ENCODE data around the gene CSNK2A2. TPM values are rescaled to one million over a fixed set of nuclear protein-coding genes. Genes with fewer than 3 reads are reported as not detected.

The CSNK2A2 gene
- total and polyA plus RNA-seq, 2 experiments from 2014 or later = 44.7 to 102 TPM

DNA sequence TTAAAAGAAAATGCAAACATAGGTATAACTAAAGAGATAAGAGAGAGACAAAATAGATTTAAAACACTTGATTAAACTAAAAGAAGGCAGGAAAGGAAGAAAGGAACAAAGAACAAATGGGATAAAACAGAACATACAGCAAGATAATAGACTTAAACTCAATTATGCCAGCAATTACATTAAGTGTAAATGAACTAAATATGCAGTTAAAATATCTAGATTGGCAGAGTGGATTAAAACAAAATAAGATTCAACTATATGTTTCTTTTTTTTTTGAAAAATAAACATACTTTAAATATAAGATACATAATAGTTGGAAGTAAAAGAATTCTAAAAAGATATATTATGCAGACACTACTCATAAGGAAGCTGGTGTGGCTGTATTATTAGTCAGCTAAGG, 59.1 kb downstream of the CSNK2A2 start:
- H3K4me1 ChIP-seq (ENCODE audit: insufficient read depth) = no peaks in the 10 kb centered on the region
- Mint-ChIP-seq H3K36me3 (ENCODE audit: low read depth) (peaks cover 13% of the 10 kb centered on the region), H3K4me3 (no peak overlapping the region), H3K9me3 (peaks cover 31% of the 10 kb centered on the region), H3K4me1 (no peaks in the 10 kb centered on the region; the same call in 2 of the 3 replicates), H3K27ac (no peak overlapping the region), H3K27me3 (ENCODE audit: insufficient read depth, low read depth, poor library complexity) (no peaks in the 10 kb centered on the region)
- no peak for ATAC-seq
- H3K9me2 ChIP-seq (ENCODE audit: insufficient read depth) = no peaks in the 10 kb centered on the region
- H3K27ac ChIP-seq (ENCODE audit: low read depth) = no peak overlapping the region
- no peaks in the 10 kb centered on the region for H3K79me2 ChIP-seq (replicated peaks; ENCODE audit: insufficient read depth)
- no peak overlapping the region for H3K4me3 ChIP-seq
- no peak overlapping the region for H2AFZ ChIP-seq
- H3K4me2 ChIP-seq = no peak overlapping the region
- no peaks in the 10 kb centered on the region for H4K20me1 ChIP-seq (replicated peaks; ENCODE audit: insufficient read depth)
- TF ChIP-seq POLR2AphosphoS5 (IDR thresholded peaks at IDR 0.05; ENCODE audit: low read depth) (no peak), CREB1 (CRISPR knock-in tag; IDR thresholded peaks at IDR 0.05; ENCODE audit: low read depth) (no peak), ZNF114 (CRISPR knock-in tag; IDR thresholded peaks at IDR 0.05) (no peak), EZH2phosphoT487 (IDR thresholded peaks at IDR 0.05; ENCODE audit: unreplicated experiment) (no peak), JUNB (IDR thresholded peaks at IDR 0.05; ENCODE audit: unreplicated experiment) (no peak), NANOG (IDR thresholded peaks at IDR 0.05; ENCODE audit: borderline replicate concordance) (no peak), EZH2 (IDR thresholded peaks at IDR 0.05; ENCODE audit: low read depth, unreplicated experiment) (no peak), ZNF331 (CRISPR knock-in tag; IDR thresholded peaks at IDR 0.05; ENCODE audit: low read depth) (no peak), STAT1 (IDR thresholded peaks at IDR 0.05; ENCODE audit: unreplicated experiment) (no peak)
- TF ChIP-seq, protein P1, sequence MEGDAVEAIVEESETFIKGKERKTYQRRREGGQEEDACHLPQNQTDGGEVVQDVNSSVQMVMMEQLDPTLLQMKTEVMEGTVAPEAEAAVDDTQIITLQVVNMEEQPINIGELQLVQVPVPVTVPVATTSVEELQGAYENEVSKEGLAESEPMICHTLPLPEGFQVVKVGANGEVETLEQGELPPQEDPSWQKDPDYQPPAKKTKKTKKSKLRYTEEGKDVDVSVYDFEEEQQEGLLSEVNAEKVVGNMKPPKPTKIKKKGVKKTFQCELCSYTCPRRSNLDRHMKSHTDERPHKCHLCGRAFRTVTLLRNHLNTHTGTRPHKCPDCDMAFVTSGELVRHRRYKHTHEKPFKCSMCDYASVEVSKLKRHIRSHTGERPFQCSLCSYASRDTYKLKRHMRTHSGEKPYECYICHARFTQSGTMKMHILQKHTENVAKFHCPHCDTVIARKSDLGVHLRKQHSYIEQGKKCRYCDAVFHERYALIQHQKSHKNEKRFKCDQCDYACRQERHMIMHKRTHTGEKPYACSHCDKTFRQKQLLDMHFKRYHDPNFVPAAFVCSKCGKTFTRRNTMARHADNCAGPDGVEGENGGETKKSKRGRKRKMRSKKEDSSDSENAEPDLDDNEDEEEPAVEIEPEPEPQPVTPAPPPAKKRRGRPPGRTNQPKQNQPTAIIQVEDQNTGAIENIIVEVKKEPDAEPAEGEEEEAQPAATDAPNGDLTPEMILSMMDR (conservative IDR thresholded peaks at IDR 0.05; ENCODE audit: low read depth in 2 of 2) = no peak
- TF ChIP-seq, protein P2, sequence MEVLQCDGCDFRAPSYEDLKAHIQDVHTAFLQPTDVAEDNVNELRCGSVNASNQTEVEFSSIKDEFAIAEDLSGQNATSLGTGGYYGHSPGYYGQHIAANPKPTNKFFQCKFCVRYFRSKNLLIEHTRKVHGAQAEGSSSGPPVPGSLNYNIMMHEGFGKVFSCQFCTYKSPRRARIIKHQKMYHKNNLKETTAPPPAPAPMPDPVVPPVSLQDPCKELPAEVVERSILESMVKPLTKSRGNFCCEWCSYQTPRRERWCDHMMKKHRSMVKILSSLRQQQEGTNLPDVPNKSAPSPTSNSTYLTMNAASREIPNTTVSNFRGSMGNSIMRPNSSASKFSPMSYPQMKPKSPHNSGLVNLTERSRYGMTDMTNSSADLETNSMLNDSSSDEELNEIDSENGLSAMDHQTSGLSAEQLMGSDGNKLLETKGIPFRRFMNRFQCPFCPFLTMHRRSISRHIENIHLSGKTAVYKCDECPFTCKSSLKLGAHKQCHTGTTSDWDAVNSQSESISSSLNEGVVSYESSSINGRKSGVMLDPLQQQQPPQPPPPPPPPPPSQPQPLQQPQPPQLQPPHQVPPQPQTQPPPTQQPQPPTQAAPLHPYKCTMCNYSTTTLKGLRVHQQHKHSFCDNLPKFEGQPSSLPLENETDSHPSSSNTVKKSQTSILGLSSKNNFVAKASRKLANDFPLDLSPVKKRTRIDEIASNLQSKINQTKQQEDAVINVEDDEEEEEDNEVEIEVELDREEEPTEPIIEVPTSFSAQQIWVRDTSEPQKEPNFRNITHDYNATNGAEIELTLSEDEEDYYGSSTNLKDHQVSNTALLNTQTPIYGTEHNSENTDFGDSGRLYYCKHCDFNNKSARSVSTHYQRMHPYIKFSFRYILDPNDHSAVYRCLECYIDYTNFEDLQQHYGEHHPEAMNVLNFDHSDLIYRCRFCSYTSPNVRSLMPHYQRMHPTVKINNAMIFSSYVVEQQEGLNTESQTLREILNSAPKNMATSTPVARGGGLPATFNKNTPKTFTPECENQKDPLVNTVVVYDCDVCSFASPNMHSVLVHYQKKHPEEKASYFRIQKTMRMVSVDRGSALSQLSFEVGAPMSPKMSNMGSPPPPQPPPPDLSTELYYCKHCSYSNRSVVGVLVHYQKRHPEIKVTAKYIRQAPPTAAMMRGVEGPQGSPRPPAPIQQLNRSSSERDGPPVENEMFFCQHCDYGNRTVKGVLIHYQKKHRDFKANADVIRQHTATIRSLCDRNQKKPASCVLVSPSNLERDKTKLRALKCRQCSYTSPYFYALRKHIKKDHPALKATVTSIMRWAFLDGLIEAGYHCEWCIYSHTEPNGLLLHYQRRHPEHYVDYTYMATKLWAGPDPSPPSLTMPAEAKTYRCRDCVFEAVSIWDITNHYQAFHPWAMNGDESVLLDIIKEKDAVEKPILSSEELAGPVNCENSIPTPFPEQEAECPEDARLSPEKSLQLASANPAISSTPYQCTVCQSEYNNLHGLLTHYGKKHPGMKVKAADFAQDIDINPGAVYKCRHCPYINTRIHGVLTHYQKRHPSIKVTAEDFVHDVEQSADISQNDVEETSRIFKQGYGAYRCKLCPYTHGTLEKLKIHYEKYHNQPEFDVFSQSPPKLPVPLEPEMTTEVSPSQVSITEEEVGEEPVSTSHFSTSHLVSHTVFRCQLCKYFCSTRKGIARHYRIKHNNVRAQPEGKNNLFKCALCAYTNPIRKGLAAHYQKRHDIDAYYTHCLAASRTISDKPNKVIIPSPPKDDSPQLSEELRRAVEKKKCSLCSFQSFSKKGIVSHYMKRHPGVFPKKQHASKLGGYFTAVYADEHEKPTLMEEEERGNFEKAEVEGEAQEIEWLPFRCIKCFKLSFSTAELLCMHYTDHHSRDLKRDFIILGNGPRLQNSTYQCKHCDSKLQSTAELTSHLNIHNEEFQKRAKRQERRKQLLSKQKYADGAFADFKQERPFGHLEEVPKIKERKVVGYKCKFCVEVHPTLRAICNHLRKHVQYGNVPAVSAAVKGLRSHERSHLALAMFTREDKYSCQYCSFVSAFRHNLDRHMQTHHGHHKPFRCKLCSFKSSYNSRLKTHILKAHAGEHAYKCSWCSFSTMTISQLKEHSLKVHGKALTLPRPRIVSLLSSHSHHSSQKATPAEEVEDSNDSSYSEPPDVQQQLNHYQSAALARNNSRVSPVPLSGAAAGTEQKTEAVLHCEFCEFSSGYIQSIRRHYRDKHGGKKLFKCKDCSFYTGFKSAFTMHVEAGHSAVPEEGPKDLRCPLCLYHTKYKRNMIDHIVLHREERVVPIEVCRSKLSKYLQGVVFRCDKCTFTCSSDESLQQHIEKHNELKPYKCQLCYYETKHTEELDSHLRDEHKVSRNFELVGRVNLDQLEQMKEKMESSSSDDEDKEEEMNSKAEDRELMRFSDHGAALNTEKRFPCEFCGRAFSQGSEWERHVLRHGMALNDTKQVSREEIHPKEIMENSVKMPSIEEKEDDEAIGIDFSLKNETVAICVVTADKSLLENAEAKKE (CRISPR knock-in tag; IDR thresholded peaks at IDR 0.05) = no peak
- TF ChIP-seq, protein P3, sequence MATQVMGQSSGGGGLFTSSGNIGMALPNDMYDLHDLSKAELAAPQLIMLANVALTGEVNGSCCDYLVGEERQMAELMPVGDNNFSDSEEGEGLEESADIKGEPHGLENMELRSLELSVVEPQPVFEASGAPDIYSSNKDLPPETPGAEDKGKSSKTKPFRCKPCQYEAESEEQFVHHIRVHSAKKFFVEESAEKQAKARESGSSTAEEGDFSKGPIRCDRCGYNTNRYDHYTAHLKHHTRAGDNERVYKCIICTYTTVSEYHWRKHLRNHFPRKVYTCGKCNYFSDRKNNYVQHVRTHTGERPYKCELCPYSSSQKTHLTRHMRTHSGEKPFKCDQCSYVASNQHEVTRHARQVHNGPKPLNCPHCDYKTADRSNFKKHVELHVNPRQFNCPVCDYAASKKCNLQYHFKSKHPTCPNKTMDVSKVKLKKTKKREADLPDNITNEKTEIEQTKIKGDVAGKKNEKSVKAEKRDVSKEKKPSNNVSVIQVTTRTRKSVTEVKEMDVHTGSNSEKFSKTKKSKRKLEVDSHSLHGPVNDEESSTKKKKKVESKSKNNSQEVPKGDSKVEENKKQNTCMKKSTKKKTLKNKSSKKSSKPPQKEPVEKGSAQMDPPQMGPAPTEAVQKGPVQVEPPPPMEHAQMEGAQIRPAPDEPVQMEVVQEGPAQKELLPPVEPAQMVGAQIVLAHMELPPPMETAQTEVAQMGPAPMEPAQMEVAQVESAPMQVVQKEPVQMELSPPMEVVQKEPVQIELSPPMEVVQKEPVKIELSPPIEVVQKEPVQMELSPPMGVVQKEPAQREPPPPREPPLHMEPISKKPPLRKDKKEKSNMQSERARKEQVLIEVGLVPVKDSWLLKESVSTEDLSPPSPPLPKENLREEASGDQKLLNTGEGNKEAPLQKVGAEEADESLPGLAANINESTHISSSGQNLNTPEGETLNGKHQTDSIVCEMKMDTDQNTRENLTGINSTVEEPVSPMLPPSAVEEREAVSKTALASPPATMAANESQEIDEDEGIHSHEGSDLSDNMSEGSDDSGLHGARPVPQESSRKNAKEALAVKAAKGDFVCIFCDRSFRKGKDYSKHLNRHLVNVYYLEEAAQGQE (IDR thresholded peaks at IDR 0.05; ENCODE audit: unreplicated experiment) = no peak
- TF ChIP-seq, protein P4, sequence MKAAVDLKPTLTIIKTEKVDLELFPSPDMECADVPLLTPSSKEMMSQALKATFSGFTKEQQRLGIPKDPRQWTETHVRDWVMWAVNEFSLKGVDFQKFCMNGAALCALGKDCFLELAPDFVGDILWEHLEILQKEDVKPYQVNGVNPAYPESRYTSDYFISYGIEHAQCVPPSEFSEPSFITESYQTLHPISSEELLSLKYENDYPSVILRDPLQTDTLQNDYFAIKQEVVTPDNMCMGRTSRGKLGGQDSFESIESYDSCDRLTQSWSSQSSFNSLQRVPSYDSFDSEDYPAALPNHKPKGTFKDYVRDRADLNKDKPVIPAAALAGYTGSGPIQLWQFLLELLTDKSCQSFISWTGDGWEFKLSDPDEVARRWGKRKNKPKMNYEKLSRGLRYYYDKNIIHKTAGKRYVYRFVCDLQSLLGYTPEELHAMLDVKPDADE (IDR thresholded peaks at IDR 0.05) = no peak
- H3K36me3 ChIP-seq (ENCODE audit: insufficient read depth) = no peaks in the 10 kb centered on the region
- no peaks in the 10 kb centered on the region for H3K27me3 ChIP-seq (ENCODE audit: insufficient read depth)
- no peak for DNase-seq (ENCODE audit: low spot score)
- H3F3A ChIP-seq (replicated peaks; ENCODE audit: low read depth) = no peaks in the 10 kb centered on the region
